GM04503 (cell line): ENCODE data around the gene DNAAF6.
"Not testable (repeated sequence)": the region's sequence is repeated elsewhere in the genome, so short reads cannot be mapped to it uniquely, and the experiment has no call there.

ENCODE experiments used
- DNase-seq: peaks from one replicate; pipeline ENCODE4 v3.0.0-alpha.2; 2012; ENCODE audit warnings: low read depth

DNAAF6 gene

DNA sequence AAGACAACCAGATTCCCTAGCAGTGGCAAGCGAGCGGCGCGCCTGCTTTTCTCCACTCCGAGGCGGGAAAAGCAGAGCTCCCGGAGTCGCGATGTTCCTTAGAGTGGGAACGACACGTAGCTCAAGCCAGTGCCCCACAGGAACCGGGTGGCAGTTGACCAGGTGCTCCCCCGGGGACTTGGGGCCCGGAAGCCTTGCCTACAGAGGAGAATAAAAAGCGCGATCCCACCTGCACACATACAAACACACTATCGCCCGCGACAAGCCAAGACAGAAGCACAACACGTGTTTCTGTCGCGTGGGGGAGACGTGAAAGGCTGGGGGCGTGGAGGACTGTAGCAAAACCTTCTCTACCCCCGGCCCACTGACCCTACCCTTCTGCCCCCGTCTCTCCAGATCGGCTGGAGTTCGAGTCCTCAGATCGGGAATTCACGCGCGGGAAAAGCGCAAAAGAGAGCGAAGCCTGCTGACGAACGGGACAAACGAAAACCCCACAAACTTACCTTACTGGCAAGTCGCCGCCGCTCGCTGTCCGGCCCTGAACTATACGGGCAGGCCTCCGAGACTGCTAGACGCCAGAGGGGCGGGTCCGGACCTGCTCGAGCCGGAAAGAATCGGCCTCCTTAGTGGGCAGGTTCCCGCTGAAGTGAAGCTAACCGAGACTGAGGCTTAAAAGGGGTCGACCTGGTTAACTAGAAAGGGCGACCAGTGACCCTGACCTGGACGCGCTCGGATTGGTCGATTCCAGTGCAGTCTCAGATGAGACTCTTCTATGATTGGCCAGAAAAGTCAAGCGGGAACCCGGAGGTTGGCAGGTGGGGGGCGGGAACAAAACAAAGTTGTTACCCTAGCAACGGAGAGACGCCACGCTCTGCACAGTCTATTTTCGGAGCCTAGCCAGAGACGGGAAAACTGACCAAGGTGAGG, at the start of gene DNAAF6, which contains the start of gene NUP62CL:
Gene DNAAF6 (plus strand): TSS at position 842 of the 927 bp plus-strand sequence. CDS start 6,265 bp downstream, outside the sequence.
Gene NUP62CL (minus strand): TSS at position 664 of the 927 bp plus-strand sequence. CDS start 31,287 bp downstream, outside the sequence.
- no peak for DNase-seq

DNA sequence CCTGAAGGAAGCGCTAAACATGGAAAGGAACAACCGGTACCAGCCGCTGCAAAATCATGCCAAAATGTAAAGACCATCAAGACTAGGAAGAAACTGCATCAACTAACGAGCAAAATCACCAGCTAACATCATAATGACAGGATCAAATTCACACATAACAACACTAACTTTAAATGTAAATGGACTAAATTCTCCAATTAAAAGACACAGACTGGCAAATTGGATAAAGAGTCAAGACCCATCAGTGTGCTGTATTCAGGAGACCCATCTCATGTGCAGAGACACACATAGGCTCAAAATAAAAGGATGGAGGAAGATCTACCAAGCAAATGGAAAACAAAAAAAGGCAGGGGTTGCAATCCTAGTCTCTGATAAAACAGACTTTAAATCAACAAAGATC, 48.8 kb upstream of the DNAAF6 start:
- not testable (repeated sequence) for DNase-seq

DNA sequence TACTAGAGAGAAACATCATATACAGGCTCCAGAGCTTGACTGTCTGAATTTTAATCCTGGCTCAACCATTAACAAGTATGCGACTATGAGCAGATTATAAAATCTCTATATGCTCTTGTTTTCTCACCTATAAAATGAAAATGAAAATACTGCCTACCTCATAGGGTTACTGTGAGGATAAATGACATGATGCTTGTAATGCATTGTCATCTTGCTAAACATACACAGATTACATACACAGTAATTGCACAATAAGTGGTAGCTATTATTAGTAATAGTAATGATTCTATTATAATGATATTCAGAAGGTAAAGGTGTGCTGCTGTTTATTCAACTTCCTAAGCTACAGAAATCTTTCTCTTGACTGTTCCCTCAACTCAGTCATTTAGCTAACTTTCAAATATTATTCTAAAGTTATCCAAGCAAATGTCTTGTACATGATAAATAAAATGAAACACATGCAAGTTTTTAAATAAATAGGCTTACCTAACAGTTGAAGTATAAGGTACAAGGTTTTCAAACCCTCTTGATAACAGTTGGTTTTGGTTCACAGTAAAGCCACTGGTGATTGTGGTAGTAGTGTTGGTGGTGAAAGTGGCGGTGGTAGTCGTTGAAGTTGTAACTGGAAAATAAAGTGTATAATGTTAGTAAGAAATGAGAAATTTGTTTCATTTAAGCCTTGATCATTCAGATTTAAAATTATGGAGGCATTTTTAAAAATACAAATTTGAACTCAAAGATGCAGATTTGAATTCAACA, 39.1 kb upstream of the DNAAF6 start:
- DNase-seq: no peak

DNA sequence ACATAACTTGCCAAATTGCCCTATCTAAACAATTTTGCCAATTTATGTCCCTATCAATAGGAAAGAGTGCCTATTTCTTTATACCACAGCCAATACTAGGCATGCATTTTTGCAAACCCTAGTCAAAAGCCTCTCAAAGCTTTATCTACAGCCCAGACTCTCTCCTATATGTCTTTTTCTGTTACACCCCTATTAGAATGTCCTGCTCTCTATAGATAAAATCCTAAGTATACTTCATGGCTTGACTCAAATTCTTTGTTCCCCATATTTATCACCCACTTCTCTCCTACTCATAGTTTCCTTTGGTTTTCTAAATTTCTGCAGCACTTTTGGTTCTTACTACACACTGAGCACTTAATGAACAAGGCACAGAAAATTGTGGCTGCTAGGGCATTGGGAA, 38.2 kb upstream of the DNAAF6 start:
- DNase-seq: no peak

DNA sequence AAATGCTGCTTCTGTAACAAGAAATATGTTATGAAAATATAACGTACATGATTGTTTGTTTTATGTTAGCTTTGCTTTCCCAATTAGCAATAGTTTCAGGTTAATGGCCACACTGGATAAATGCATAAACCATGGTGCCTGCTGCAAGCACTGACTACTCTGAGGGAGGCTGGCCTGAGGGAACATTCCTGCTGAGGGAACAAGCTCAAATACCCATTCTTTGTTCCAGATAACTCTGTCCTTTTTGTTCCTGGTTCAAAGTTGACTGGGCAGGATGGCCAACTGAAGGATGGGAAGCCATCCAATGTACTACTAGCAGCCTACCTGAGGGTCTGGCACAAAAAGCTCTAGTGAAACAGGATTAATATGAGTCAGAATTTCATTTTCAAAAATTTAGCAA, 37.7 kb upstream of the DNAAF6 start:
- DNase-seq: no peak

DNA sequence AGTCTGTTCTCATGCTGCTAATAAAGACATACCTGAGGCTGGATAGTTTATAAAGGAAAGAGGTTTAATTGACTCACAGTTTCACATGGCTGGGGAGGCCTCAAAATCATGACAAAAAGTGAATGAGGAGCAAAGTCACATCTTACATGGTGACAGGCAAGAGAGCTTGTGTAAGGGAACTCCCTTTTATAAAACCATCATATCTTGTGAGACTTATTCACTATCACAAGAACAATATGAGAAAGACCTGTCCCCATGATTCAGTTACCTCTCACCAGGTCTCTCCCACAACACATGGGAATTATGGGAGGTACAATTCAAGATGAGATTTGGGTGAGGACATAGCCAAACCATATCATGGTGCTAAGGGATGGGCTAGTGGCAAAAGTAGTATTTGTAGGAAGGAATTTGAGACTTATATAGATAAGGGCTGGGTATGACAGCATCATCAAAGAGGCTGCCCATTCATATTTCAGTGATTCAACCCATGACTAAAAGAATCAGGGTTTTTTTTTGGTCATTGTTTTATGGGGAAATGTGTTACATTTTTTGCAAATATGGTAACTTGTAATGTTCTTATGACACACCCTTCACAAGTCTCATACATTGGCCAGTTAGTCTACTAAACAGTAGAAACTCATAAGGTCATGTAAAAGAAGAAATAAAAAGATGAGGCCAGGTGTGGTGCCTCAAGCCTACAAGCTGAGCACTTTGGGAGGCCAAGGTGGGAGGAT, 34.9 kb upstream of the DNAAF6 start:
- no peak for DNase-seq

DNA sequence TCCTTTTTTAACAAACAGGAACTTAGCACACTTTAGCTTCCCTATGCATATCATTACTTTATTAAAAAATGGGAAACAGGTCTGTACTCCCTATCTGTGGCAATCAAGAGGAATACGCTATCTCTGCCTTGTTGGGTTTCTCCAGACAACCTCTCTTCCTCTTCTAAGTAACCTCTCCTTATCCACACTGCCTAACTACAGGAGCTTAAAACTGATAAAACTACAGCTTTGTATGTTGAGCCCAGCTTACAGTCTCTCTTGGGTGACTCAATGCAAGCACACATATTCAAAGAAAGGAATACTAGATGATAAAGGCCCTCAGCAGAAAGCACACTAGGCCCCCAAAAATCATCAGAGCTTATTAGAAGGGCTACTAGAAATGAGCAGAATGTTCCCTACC, 9.1 kb upstream of the DNAAF6 start:
- no peak for DNase-seq

DNA sequence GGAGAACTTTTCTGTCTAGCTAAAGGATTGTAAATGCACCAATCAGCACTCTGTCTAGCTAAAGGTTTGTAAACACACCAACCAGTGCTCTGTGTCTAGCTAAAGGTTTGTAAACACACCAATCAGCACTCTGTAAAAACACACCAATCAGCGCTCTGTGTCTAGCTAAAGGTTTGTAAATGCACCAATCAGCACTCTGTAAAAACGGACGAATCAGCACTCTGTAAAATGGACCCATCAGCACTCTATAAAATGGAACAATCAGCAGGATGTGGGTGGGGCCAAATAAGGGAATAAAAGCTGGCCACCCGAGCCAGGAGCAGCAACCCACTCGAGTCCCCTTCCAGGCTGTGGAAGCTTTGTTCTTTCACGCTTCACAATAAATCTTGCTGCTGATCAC, 8.3 kb upstream of the DNAAF6 start:
- not testable (repeated sequence) for DNase-seq

DNA sequence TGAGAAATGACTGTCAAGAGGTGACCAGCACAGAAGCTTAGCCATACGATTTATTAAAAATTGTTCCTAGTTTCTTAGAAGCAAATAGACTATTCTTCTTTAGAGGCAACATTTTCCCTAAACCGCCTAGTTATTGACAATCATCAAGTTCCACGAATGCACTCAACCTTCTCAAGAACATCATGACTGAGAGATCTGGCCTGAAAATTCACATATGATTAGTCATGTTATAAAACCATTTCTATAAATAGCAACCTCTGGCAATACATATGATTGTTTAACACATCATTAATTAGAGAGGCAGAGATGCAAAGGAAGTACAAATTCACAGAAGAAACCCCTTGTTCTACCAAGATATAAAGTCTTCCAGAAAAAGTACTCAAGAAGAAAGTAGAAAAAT, 6.9 kb upstream of the DNAAF6 start:
- no peak for DNase-seq

DNA sequence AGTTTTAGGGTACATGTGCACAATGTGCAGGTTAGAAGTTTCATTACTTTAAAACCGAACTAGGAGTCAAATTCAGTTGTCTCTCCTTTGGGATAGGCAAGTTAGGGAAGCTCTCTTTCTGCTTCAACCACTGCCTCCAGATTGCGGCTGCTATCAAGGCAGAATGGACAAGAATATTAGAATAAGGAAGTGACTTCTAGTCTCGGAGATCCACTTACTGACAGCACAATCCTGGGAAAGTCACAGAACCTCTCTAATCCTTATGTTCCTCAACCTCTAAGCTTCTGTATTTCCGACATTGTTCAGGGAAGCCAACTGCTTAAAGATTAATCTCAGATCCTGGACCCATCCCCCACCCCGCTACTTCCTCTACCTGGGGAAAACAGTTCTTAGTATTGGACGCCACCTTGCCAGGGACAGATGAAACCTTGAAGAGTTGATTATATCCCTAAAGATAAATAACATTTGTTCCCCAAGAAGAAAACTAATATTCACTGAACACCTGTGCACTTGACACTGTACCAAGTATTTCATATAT, 2.3 kb upstream of the DNAAF6 start:
- no peak for DNase-seq

DNA sequence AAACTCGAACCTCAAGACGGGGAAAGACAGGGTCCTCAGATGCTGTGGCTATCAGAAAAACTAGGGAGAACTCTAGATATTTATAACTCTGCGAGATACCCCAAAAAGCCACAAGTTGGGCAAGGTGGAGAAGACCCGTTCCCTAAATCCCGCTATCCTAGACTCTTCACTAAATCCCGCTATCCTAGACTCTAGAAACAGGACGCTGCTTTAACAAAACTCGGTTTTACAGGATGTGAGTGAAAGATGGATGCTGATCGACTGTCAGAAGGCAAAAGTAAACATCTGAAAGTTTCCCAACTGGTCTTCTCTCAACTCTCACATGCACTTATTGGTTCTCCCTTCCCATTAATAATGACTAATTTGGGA, 270 bp downstream of the DNAAF6 start:
- no peak for DNase-seq

DNA sequence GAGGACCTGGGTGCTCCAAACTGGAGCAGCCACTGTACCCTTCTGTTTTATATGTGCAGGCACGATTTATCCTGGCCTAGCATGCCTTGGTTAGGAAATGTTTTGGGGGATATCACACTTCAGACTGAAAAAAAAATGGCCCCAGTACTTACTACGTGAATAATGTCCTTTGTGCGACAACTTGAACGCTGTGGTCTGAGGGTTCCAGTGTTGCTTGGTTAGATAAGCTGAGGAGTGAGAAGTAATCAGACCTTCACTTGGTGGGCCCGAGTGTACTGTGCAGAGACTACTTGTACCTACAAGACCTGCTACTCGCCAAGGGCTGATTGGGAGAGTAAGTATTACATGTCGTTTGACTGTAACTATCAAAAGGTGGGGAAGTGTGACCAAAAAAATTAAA, 678 bp downstream of the DNAAF6 start:
- DNase-seq: no peak

DNA sequence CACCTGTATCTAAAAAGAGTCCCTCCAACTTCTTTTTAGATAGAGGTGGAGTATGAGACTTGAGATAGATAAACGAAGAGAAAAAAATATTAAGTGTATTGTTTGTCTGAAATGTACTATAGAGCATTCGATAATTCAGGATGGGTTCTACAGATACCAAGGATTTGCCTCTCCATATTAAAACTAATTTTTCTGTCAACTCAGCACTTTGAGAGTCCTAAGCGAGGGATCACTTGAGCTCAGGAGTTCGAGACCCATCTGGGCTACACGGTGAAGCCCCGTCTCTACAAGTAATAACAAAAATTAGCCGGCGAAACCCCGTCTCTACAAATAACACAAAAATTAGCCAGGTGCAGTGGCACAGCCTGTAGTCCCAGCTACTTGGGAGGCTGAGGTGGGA, 1.5 kb downstream of the DNAAF6 start:
- no peak for DNase-seq

DNA sequence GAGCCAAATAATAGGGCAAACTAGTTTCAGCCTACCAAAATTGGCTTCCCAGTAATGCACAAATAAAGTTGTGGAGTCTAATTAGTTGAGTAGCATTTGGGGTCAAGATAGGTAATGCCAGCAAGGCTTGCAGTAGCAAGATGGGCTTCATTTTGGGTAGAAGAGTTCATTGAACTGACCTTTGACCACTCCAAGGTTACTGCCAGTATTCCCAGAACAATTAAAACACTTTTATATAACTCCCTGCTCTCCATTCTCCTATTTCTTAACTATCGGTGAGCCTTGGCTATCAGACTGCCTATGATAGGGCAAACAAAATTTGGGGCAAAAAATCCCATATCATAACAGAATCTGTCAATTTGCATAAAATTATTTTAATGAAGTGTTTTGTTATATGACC, 7.1 kb downstream of the DNAAF6 start:
- no peak for DNase-seq

DNA sequence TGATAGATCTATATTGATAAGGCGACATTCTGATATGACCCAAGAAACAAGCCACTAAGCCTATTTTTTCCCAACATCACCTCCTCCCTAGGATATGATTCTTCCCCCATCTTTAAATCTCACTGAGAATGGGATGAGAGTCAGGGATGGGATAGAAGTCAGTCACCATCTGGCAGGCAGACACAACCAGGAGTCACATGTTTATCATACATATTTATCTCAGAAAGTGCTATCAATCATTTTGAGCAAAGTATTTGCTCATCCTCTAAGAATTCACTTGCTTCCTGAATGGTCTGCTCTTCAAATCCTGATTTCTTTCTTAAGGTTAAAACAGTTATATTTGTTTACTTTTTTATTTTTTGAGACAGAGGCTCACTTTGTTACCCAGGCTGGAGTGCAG, 20.3 kb downstream of the DNAAF6 start:
- DNase-seq: no peak

DNA sequence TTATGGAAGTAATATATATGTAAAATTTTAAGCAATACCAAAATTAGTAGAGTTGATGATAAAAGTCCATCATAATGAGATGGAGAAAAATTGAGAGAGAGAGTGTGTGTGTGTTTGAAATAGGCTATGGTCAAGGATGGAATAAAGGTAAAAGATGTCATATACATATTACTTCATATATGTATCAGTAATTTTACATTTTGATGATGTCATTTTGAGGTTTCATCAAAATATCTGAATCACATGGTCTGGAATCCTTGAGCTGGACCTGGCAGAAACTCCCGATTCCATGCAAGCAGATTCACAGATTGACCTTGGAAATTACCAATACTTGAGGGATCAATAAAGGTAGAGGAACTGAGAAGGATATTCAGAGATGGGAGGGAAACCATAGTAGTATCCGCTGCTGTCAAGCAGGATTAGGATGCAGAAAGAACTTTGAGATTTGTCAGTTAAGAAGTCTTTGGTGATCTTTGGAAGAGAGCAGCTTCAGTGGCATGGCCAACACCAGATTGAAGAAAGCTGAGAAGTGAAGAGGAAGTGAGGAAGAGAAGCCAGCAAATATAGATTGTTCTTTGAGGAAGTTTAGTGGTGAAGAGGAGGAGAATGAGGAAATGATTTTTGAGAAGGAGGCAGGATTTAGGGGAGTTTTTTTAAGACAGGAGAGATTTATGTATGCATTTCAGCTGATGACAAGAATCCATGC, 21.5 kb downstream of the DNAAF6 start:
- DNase-seq: no peak

DNA sequence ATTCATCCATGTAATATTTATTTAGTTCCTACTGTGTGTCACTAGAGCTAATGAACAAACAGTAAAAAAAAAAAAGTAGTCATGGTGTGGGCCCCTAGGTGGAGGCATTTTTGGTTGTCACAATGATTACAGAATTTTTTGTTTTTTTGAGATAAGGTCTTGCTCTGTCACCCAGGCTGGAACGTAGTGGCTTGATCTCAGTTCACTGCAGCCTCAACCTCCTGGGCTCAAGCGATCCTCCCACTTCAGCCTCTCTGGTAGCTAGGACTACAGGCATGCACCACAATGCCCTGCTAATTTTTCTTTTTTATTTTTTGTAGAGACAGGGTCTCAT, 22.0 kb downstream of the DNAAF6 start:
- no peak for DNase-seq

DNA sequence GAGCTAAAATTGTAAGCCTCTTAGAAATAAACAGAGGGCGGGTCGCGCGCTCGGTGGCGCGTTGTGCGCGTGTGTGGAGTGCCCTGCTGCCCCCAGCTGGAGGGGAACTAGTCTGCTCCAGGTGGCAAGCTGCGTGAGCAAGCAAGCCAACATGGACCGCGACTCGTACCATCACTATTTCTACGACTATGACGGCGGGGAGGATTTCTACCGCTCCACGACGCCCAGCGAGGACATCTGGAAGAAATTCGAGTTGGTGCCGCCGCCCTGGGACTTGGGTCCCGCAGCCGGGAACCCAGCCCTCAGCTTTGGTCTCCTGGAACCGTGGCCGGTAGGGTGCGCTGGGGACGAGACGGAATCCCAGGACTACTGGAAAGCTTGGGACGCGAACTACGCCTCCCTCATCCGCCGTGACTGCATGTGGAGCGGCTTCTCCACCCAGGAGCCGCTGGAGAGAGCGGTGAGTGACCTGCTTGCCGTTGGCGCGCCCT, 66.1 kb downstream of the DNAAF6 start:
- no peak for DNase-seq

DNA sequence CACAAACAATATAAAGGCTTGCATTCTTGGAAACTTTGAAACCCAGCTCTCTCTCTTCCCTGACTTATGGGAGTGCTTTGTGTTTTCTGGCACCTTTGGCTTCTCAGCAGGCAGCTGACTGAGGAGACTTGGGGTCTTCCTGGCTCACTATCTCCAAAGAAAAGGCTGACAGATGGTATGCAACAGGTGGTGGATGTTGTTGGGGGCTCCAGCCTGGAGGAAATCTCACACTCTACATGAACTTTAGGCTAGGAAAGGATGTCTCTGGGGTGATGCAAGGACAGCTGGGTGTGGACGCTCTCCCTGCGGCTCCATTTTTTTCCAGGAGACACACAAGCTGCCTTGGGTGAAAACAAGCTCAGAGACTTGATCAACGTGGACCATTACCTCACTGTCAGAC, 67.4 kb downstream of the DNAAF6 start:
- DNase-seq: no peak

DNA sequence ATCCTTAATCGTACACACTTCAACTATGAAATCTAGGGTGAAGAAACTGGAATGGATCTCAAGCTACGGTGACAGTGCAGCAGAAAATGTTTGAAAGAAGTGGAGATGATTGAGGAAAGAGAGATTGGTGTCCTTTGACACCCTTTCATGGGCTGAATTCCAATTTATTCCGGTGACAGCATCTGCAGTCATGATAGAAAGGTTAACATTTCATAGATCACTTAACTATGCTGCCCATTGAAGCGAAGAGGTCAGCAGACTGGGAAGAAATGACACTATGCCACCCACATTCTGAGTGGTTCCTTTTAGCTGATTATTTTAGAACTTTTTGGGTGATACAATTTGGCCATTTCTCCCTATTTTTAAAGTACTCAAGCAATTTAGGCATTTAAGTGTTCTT, 82.3 kb downstream of the DNAAF6 start:
- no peak for DNase-seq

DNA sequence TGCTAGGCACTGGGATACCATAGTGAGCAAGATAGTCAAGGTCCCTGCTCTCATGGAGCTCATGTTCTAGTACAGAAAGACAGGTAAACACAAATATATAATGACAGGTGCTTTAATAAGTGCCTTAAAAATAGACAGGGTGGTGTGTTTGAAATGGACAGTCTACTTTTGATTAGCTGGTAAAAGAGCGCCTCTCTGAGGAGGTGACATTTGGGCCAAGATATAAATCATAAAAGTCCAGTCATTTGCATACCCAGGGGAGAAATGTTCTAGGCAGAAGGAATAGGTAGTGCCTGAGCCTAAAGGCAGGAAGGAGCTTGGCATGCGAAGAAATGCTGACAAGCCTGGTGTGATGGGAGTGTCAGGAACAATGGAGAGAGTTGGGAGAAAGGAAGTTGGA, 83.6 kb downstream of the DNAAF6 start:
- no peak for DNase-seq

DNA sequence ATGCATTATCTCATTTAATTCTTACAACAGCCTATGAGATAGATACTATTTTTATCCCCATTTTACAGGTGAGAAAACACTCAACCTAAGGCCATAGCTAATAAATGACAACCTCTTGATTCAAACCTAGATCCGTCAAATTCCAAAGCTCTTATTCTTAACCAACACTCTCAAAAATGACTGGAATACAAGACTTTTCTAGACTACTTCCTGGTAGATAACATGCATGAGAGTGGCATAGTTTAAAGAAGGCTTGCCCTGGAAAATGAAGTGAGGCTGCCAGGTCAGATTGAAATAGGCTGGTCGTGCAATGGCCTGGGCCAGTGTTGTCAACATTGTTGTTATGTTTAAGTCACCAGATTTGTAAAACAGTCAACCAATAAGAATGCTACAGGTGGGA, 86.6 kb downstream of the DNAAF6 start:
- DNase-seq: no peak
